ENCODE results near the gene LSS.
A peak's percentile ranks its signal among the peaks of the same experiment; 100 is the strongest.
"Not testable (repeated sequence)": the region's sequence is repeated elsewhere in the genome, so short reads cannot be mapped to it uniquely, and the experiment has no call there.

The LSS gene

GRCh38 chr21:46184625-46185555 lies 43.7 kb downstream of the LSS start:
- peak in 1 of 2 experiments; percentile 54 for DNase-seq

GRCh38 chr21:46183910-46184624 lies 44.5 kb downstream of the LSS start, which contains the start of gene SPATC1L:
Gene SPATC1L (minus strand): TSS chr21:46184459. CDS start chr21:46182816, 1,643 bp downstream.
- DNase-seq, result peak in 1 of 2 experiments; percentile 51

GRCh38 chr21:46183337-46183909 lies 45.2 kb downstream of the LSS start:
- DNase-seq, result not testable (repeated sequence)

DNA sequence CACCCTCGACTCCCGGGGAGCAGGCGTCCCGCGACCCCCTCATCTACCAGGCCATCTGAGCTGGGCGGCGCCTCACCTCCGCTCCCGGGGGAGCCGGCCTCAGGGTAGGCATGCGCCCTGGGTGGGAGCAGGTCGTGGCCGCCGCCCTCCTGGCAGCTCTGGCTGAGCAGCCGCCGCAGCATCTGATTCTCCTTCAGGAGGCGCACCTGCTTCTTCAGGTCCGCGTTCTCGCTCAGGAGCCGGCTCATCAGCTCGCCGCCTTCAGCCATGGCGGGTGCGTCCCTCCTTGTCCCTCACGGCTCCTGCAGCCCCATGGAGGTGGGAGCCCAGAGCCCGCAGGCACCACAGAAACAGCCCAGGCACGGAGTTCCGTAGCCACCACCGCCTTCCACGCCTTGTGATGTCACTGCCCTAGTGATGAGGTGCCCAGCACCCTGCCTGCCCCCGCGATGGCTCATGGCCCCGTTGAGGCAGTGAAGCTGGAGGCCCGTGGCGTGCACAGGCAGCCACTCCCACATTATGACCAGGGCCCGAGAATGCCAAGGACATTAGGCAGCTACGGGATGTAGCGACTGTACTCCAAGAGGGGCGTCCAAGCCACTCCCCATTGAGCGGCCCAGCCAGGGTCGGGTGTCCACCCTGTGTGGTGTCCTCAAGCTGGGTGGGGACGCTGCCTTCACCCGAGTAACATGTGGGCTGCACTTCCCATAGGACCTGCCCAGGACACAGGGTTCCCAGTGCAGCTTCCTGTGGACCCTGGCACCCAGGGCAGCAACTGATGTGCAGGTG lies 45.8 kb downstream of the LSS start:
- DNase-seq, result no peak

- no peak for DNase-seq
Measured at GRCh38 chr21:46181953-46182547, 46.5 kb downstream of the LSS start.

DNA sequence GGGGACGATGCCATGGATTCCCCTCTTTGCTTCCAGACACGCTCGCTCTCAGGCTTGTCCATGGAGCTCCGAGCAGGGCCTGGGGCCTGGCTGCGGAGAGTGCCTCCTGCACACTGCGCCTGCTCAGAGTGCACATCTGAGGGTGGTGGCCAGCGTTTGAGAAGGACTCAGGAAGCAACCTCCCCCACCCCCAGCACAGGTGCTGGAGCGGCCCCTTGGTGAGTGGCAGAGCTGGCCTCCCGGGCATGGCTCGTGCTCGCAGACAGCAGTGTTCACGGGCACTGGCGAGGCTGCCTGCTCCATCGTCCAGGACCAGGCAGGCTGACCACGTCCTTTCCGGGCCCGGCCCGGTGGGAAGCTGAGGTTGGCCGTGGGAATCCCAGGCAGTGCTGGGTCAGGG lies 47.1 kb downstream of the LSS start:
- no peak for DNase-seq

- no peak for DNase-seq
Measured at GRCh38 chr21:46180778-46181391, 47.7 kb downstream of the LSS start.

DNA sequence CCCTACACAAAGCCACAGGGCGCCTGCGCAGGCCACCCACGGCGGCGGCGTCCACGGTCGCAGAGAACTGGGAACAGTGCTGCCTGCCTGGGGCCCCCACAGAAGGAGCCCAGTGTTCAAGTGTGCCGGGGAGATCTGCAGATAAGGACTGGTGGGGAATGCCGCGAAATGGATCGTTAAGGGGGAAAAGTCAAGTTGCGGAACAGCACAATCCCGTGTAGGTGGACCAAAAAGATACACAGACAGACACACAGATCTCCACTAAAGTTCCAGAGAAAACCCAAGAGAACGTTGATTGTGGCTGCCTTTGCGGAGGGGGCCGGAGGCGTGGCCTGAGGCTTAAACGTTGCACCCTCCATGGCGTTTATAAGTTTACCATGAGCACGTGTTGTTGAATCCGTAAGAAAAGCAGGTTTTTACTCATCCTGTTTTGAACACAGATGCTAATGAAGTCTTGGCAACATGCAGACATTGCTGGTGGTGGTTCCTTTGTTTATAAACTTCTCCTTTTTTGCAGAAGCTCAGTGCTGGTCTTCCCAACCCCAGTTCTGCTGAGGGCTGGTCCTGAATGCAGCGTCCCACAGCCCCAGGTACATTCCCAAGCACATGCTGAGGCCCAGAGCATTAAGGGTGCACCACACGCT lies 48.4 kb downstream of the LSS start:
- no peak for DNase-seq

DNA sequence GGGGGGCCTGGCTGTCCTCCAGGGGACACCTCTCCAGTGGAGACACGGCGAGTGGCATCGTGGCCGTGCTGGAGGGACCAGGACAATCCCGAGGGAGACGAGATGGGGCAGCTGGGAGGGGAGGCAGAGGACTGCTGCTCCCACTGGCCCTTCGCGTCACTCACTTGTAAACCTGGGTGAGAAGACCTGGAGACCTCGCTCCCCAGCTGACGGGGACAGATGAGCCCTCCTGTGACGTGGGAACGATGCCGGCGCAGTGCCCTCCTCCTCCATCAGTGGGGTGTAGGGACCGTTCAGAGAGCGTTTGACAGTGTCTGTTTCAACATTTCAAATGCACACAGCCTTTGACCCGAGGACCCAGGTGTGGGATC lies 48.9 kb downstream of the LSS start:
- no peak for DNase-seq

- no peak for DNase-seq
Measured at GRCh38 chr21:46178961-46179360, 49.6 kb downstream of the LSS start.

GRCh38 chr21:46176443-46177129 lies 52.0 kb downstream of the LSS start:
- DNase-seq, result not testable (repeated sequence)

- DNase-seq, result no peak
Measured at GRCh38 chr21:46173573-46173972, 55.0 kb downstream of the LSS start.

- DNase-seq, result no peak
Measured at GRCh38 chr21:46172863-46173528, 55.6 kb downstream of the LSS start.

- no peak for DNase-seq
Measured at GRCh38 chr21:46171996-46172862, 56.3 kb downstream of the LSS start.

GRCh38 chr21:46171585-46171984 lies 57.0 kb downstream of the LSS start:
- no peak for DNase-seq

GRCh38 chr21:46170436-46171193 lies 58.0 kb downstream of the LSS start:
- not testable (repeated sequence) for DNase-seq

DNA sequence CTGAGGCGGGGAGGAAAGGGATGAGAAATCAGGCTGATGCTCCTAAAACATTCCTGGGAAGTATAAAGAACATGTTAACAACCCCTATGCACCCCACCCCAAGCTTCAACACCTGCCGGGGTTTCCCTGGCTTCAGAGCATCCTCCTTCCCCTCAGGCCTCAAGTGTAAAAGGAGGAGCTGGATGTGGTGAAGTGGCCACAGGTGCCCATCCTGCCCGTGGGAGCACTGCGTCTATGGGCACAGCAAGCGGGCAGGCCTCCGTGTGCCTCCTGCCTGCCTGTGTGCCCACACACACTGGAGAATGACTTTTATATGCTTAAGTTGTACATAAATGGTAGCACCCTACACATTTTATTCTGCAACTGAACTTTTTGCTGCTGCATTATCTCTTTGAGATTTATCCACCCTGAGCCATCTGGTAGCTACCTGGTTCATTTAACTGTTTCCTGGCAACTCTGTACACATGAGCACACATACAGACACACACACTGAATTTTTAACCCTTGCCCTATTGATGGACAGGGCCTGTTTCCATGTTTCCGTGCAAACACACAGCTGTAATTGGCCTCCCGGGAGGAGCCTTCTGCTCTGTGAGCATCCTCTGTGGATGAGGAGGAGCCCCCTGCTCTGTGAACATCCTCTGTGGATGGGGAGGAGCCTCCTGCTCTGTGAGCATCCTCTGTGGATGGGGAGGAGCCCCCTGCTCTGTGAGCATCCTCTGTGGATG lies 59.8 kb downstream of the LSS start:
- DNase-seq, result no peak

- no peak for DNase-seq
Measured at GRCh38 chr21:46168238-46168637, 60.3 kb downstream of the LSS start.
